HEK293 (cell line): ENCODE results near the gene CCDC13.

Source experiments
- CTCF ChIA-PET: fragments of 350-600 bp; formaldehyde crosslinking; extraction: SDS; loops from one replicate; lab custom pipeline; 2021; ENCODE audit warnings: antibody characterized with exemption; lab: Yijun Ruan, JAX
- POLR2A ChIA-PET: fragments of 300-600 bp; formaldehyde crosslinking; extraction: SDS; loops from one replicate; lab custom pipeline; 2020; ENCODE audit warnings: antibody characterized with exemption, inconsistent platforms; lab: Yijun Ruan, JAX
- H3K27ac ChIP-seq: fragments of 200-500 bp; sonication (Bioruptor generic); 2 replicates; pipeline ENCODE4 v1.5.1; 2014; ENCODE audit warnings: low read depth, low read length, control low read depth, inconsistent platforms; ENCODE audit errors: extremely low read depth
- H3K36me3 ChIP-seq, 2 experiments: fragments of 200-500 bp in 1 of 2; sonication (Bioruptor generic) in 1 of 2; 1 replicate in 1 of 2; 2 replicates in 1 of 2; pipeline ENCODE4 v1.5.1; 2014 to 2017; ENCODE audit warnings: inconsistent platforms in 2 of 2, low read length in 2 of 2; ENCODE audit not compliant: control insufficient read depth in 2 of 2, insufficient read depth in 1 of 2
- H3K4me1 ChIP-seq: fragments of 200-500 bp; sonication (Bioruptor generic); 2 replicates; pipeline ENCODE4 v1.5.1; 2014; ENCODE audit warnings: mild to moderate bottlenecking, low read length, inconsistent platforms; ENCODE audit not compliant: control insufficient read depth, insufficient read depth
- H3K4me3 ChIP-seq: 2 replicates; pipeline ENCODE4 v1.5.1; 2011; ENCODE audit warnings: low read depth, mild to moderate bottlenecking, control low read depth, low read length, moderate library complexity
- H3K9me3 ChIP-seq: fragments of 200-500 bp; sonication (Bioruptor generic); 2 replicates; pipeline ENCODE4 v1.5.1; 2014; ENCODE audit warnings: low read depth, low read length, inconsistent platforms; ENCODE audit not compliant: control insufficient read depth, insufficient read depth
- BCL11B ChIP-seq: fragments of 450-650 bp; formaldehyde crosslinking; IDR thresholded peaks from 2 replicates; pipeline ENCODE4 v1.5.1; 2016; ENCODE audit warnings: low read depth, missing biosample characterization, missing genetic modification characterization
- SP7 ChIP-seq: fragments of 450-650 bp; formaldehyde crosslinking; IDR thresholded peaks from 2 replicates; pipeline ENCODE4 v1.5.1; 2016; ENCODE audit warnings: missing biosample characterization, missing genetic modification characterization
- ZBTB11 ChIP-seq: fragments of 450-650 bp; formaldehyde crosslinking; conservative IDR thresholded peaks from 2 replicates; pipeline ENCODE4 v1.5.1; 2016; ENCODE audit warnings: low read depth, missing biosample characterization, missing genetic modification characterization
- ZNF133 ChIP-seq: fragments of 450-650 bp; formaldehyde crosslinking; IDR thresholded peaks from 2 replicates; pipeline ENCODE4 v1.5.1; 2016; ENCODE audit warnings: missing biosample characterization, missing genetic modification characterization
- ZNF155 ChIP-seq: fragments of 450-650 bp; formaldehyde crosslinking; IDR thresholded peaks from 2 replicates; pipeline ENCODE4 v1.5.1; 2016; ENCODE audit warnings: missing biosample characterization, missing genetic modification characterization
- ZNF157 ChIP-seq: fragments of 450-650 bp; formaldehyde crosslinking; IDR thresholded peaks from 2 replicates; pipeline ENCODE4 v1.5.1; 2016; ENCODE audit warnings: missing biosample characterization, missing genetic modification characterization
- ZNF169 ChIP-seq: fragments of 450-650 bp; formaldehyde crosslinking; IDR thresholded peaks from 2 replicates; pipeline ENCODE4 v1.5.1; 2016; ENCODE audit warnings: missing biosample characterization, missing genetic modification characterization
- ZNF175 ChIP-seq: fragments of 450-650 bp; formaldehyde crosslinking; IDR thresholded peaks from 2 replicates; pipeline ENCODE4 v1.5.1; 2016; ENCODE audit warnings: missing biosample characterization, missing genetic modification characterization
- ZNF2 ChIP-seq: fragments of 450-650 bp; formaldehyde crosslinking; IDR thresholded peaks from 2 replicates; pipeline ENCODE4 v1.5.1; 2016; ENCODE audit warnings: missing biosample characterization, missing genetic modification characterization
- ZNF24 ChIP-seq: fragments of 450-650 bp; formaldehyde crosslinking; IDR thresholded peaks from 2 replicates; pipeline ENCODE4 v1.5.1; 2016; ENCODE audit warnings: missing biosample characterization, missing genetic modification characterization
- ZNF501 ChIP-seq: fragments of 450-650 bp; formaldehyde crosslinking; IDR thresholded peaks from 2 replicates; pipeline ENCODE4 v1.5.1; 2016; ENCODE audit warnings: missing biosample characterization, missing genetic modification characterization
- ZNF585B ChIP-seq: fragments of 450-650 bp; formaldehyde crosslinking; IDR thresholded peaks from 2 replicates; pipeline ENCODE4 v1.5.1; 2016; ENCODE audit warnings: missing biosample characterization, missing genetic modification characterization
- ZNF645 ChIP-seq: fragments of 450-650 bp; formaldehyde crosslinking; IDR thresholded peaks from 2 replicates; pipeline ENCODE4; 2016; ENCODE audit warnings: missing biosample characterization, missing genetic modification characterization
- ZNF707 ChIP-seq: fragments of 450-650 bp; formaldehyde crosslinking; IDR thresholded peaks from 2 replicates; pipeline ENCODE4 v1.5.1; 2016; ENCODE audit warnings: missing biosample characterization, missing genetic modification characterization
- ZNF792 ChIP-seq: fragments of 450-650 bp; formaldehyde crosslinking; IDR thresholded peaks from 2 replicates; pipeline ENCODE4 v1.5.1; 2016; ENCODE audit warnings: missing biosample characterization, missing genetic modification characterization
- ZXDB ChIP-seq: fragments of 450-650 bp; formaldehyde crosslinking; IDR thresholded peaks from 2 replicates; pipeline ENCODE4 v1.5.1; 2016; ENCODE audit warnings: missing biosample characterization, missing genetic modification characterization
- TF ChIP-seq, protein P1 (sequence below): fragments of 450-650 bp; formaldehyde crosslinking; IDR thresholded peaks from 2 replicates; pipeline ENCODE4 v1.5.1; 2016; ENCODE audit warnings: missing biosample characterization, missing genetic modification characterization
- TF ChIP-seq, protein P2 (sequence below): fragments of 450-650 bp; formaldehyde crosslinking; IDR thresholded peaks from 2 replicates; pipeline ENCODE4 v1.5.1; 2016; ENCODE audit warnings: missing biosample characterization, missing genetic modification characterization

CCDC13 gene

GRCh38 chr3:42769477-42770131 is 3.4 kb downstream of the CCDC13 start (continued):
- no peak for TF ChIP-seq ZBTB11 (tag by site-specific recombination)

GRCh38 chr3:42764561-42765295 is 8.3 kb downstream of the CCDC13 start:
- TF ChIP-seq ZNF707 (tag by site-specific recombination) (no peak), ZNF645 (no peak), ZBTB11 (tag by site-specific recombination) (no peak), ZNF585B (tag by site-specific recombination) (no peak), ZNF133 (tag by site-specific recombination) (no peak), ZXDB (tag by site-specific recombination) (no peak), ZNF2 (tag by site-specific recombination) (no peak)
- TF ChIP-seq, protein P1, sequence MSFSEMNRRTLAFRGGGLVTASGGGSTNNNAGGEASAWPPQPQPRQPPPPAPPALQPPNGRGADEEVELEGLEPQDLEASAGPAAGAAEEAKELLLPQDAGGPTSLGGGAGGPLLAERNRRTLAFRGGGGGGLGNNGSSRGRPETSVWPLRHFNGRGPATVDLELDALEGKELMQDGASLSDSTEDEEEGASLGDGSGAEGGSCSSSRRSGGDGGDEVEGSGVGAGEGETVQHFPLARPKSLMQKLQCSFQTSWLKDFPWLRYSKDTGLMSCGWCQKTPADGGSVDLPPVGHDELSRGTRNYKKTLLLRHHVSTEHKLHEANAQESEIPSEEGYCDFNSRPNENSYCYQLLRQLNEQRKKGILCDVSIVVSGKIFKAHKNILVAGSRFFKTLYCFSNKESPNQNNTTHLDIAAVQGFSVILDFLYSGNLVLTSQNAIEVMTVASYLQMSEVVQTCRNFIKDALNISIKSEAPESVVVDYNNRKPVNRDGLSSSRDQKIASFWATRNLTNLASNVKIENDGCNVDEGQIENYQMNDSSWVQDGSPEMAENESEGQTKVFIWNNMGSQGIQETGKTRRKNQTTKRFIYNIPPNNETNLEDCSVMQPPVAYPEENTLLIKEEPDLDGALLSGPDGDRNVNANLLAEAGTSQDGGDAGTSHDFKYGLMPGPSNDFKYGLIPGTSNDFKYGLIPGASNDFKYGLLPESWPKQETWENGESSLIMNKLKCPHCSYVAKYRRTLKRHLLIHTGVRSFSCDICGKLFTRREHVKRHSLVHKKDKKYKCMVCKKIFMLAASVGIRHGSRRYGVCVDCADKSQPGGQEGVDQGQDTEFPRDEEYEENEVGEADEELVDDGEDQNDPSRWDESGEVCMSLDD (tag by site-specific recombination): no peak
- ChIA-PET POLR2A (no interaction called here), CTCF (no interaction called here)
- no peak overlapping the region for H3K4me3 ChIP-seq
- H3K4me1 ChIP-seq: no peaks in the 10 kb centered on the region
- no peak overlapping the region for H3K27ac ChIP-seq
- no peaks in the 10 kb centered on the region for H3K36me3 ChIP-seq
- H3K9me3 ChIP-seq: no peaks in the 10 kb centered on the region

GRCh38 chr3:42764115-42764514 is 8.9 kb downstream of the CCDC13 start:
- H3K36me3 ChIP-seq: no peaks in the 10 kb centered on the region
- CTCF ChIA-PET: interaction anchor here (2.4 kb wide), 1 partner anchor 19 kb away, joined by 8 read pairs; no protein-coding TSS in a partner anchor
- POLR2A ChIA-PET: no interaction called here
- no peak overlapping the region for H3K4me3 ChIP-seq
- no peaks in the 10 kb centered on the region for H3K9me3 ChIP-seq
- no peaks in the 10 kb centered on the region for H3K4me1 ChIP-seq
- no peak for TF ChIP-seq ZNF157 (tag by site-specific recombination)
- no peak for TF ChIP-seq ZNF24 (tag by site-specific recombination)
- TF ChIP-seq, protein P2, sequence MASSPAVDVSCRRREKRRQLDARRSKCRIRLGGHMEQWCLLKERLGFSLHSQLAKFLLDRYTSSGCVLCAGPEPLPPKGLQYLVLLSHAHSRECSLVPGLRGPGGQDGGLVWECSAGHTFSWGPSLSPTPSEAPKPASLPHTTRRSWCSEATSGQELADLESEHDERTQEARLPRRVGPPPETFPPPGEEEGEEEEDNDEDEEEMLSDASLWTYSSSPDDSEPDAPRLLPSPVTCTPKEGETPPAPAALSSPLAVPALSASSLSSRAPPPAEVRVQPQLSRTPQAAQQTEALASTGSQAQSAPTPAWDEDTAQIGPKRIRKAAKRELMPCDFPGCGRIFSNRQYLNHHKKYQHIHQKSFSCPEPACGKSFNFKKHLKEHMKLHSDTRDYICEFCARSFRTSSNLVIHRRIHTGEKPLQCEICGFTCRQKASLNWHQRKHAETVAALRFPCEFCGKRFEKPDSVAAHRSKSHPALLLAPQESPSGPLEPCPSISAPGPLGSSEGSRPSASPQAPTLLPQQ (tag by site-specific recombination): no peak
- no peak for TF ChIP-seq ZNF175 (tag by site-specific recombination)
- no peak for TF ChIP-seq ZNF169 (tag by site-specific recombination)
- TF ChIP-seq ZNF501 (tag by site-specific recombination): no peak
- no peak for TF ChIP-seq BCL11B (tag by site-specific recombination)
- TF ChIP-seq ZNF792 (tag by site-specific recombination): no peak
- no peak for TF ChIP-seq SP7
- no peak for TF ChIP-seq ZNF155 (tag by site-specific recombination)
- no peak overlapping the region for H3K27ac ChIP-seq
